AG10803 (cell line): ENCODE results near the gene SPAAR.

ENCODE experiments used
- DNase-seq: peaks from one replicate; pipeline ENCODE4 v3.0.0; 2010; ENCODE audit warnings: low read depth
- H3K4me3 ChIP-seq: 2 replicates; pipeline ENCODE4 v1.5.1; 2011; ENCODE audit warnings: mild to moderate bottlenecking, low read length, control low read depth
- TF ChIP-seq, protein P1 (sequence below): conservative IDR thresholded peaks from 2 replicates; pipeline ENCODE4 v1.5.1; 2011; ENCODE audit warnings: mild to moderate bottlenecking, low read length, control low read depth, inconsistent platforms

SPAAR gene

DNA sequence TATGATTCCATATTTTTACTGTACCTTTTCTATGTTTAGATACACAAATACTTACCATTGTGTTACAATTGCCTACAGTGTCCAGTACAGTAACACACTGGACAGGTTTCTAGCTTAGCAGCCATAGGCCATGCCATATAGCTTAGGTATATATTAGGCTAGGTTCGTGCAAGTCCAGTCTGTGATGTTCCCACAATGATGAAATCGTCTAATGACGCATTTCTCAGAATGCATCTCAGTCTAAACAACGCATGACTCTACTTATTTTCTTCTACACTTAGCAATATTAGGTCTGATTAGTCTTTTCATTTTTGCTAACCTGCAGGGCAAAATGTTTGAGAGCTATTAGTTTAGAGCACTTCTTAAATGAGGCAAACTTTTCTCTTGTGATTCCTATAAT is 26.0 kb downstream of the SPAAR start:
- TF ChIP-seq, protein P1, sequence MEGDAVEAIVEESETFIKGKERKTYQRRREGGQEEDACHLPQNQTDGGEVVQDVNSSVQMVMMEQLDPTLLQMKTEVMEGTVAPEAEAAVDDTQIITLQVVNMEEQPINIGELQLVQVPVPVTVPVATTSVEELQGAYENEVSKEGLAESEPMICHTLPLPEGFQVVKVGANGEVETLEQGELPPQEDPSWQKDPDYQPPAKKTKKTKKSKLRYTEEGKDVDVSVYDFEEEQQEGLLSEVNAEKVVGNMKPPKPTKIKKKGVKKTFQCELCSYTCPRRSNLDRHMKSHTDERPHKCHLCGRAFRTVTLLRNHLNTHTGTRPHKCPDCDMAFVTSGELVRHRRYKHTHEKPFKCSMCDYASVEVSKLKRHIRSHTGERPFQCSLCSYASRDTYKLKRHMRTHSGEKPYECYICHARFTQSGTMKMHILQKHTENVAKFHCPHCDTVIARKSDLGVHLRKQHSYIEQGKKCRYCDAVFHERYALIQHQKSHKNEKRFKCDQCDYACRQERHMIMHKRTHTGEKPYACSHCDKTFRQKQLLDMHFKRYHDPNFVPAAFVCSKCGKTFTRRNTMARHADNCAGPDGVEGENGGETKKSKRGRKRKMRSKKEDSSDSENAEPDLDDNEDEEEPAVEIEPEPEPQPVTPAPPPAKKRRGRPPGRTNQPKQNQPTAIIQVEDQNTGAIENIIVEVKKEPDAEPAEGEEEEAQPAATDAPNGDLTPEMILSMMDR: no peak
- no peak overlapping the region for H3K4me3 ChIP-seq
- DNase-seq: no peak

DNA sequence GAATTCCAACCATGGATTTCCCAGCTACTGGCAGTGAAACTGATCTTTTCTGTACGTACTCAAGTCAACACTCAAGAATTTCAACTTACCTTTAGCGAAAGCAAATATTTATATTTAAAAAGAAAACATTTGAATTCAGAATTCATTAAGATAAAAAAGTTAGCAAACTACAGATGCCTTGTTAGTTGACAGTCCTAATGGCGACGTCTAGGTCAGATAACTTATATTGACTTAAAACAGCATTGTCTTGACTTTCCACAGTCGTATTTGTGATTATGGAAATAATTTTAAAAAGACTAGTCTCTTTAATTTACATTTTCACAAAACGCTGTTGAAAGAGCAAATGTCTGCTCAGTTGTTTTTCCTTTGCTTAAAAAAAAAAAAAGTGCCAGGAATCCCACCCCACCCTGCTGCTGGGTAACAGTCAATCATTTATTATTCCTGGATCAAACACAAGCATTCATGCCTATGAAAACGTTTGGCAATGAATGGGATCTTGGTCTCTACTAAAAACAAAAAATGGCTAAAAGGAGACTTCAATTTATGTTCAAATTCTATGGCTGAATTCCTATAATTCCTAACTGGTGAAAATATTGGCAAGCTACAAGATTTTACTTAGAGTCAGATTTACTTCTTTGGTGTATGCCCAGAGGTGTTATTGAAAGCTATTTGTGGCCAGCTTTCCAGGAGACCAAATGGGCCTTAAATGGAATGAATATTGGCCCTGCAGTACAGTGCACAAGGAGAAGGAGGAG is 26.6 kb downstream of the SPAAR start:
- no peak overlapping the region for H3K4me3 ChIP-seq
- TF ChIP-seq, protein P1: no peak
- DNase-seq: peak; percentile 89

DNA sequence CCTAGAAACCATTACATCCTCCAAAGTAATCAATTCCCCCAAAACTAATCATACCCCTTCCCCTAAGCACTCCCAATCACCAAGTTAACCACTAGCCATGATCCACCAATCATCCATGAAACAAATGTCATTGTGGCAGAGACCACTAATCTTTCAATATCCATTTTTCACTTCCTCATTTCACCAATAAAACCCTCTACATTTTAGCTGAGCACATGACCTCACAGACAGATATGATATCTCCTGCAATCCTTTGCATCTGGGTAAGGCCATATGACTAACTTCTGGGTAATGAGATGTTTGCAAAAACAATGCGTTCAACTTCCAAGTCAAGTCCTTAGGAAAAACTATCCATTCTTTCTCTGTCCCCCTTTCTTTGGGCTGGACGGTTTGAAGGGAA is 27.9 kb downstream of the SPAAR start:
- TF ChIP-seq, protein P1: no peak
- H3K4me3 ChIP-seq: no peak overlapping the region
- DNase-seq: peak; percentile 43

DNA sequence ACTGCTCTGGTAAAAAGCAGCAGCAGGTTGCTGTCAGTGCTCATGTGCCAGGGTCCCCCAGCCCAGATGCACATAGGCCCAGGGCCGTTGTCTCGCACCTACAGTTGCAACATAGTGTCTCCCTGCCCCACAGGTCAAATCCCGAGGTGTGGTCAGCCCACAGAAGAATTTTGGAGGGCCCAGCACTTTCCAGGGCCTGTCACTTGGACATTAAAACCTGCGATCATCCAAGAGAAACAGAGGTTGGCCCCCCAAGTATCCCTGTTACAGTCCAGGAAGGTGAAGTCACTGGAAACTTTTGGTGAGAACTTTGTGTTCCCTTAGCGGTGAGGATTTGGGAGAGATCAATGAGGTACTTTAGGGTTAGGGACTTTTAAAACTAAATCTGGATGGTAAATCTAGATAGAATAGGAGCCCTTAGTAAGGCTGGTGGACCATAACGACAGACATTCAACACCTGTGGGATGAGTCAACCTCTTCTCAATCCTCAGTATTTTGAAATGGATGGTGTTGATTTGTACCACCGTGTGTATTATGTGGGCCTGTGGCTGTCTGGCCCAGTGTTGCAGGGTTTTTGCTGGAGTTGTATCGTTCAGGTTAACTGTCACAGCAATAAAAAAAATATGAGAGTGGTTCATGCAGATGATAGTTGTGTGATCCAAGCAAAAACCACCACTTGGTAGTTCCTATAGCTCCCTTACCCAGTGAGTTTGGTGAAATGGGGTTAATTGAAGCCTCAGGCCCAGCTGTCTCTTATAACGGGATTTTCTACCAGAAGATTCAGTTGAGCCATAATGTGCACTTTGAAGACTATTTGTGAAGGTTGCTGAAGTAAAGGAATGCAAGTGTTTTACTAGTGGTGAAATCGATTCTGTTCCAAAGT is 29.4 kb downstream of the SPAAR start:
- peak; percentile 20 for DNase-seq
- H3K4me3 ChIP-seq: no peak overlapping the region
- TF ChIP-seq, protein P1: no peak

DNA sequence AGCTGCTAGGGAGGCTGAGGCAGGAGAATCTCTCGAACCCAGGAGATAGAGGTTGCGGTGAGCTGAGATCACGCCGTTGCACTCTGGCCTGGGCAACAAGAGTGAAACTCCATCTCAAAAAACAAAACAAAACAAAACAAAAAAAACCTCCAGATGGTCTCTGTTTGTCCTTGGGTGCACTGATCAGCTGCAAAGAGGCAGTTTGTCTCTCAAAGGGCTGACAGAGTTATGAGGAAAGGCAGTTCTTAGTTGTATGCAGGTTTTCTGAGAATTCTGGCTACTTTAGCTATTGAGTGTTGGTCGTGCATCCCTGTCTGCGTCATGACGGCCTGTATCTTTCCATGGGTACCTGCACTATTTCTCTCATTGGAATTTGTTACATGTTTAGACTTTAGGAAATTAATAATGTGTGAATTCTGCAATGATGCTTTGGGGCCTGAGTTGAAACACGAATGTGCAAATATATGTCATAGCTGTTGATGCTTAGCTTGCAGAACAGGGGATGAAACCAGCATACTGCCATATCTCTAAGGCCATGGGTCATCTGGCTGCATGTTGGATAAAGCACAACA is 30.5 kb downstream of the SPAAR start:
- no peak overlapping the region for H3K4me3 ChIP-seq
- TF ChIP-seq, protein P1: no peak
- DNase-seq: no peak

DNA sequence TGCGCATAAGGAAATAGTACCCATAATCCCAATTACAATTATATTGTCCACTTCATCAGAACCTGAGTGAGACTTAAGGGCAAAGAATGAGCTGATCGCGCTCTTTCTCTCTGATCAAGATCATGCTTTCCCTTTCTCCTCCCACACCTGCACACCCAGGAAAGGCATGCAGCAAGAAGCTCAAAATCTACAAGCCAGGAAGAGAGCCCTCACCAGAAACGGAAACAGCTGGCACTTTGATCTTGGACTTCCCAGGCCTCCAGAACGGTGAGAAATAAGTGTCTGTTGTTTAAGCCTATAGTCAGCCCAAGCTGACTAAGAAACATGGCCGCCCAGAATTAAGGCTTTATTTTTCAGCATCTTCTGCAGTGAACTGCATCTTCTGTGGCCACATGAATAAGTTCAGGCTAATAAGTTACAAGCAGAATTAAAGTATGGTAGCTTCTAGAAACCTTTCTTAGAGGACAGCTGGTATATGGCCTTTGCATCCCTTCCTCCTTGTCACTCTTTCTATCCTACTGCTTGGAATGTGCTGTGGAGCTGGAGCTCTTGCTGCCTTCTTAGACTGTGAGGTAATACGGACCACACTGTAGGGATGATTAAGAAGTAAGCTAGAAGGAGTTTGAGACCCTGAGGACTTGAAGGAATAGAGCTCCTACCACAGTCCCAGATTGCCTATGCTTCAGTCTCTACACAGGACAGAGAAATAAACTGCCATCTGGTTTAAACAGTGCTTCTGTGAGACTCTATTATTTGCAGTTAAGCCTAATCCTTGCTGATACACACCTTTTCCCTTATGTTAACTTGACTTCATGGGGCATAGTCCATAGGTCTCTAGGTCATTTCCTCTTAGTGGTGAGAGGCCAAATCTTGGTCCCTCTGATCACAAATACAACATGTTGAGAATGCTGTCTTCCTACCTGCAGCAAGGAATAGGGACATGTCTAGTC is 31.4 kb downstream of the SPAAR start:
- DNase-seq: no peak
- H3K4me3 ChIP-seq: no peak overlapping the region
- TF ChIP-seq, protein P1: no peak
